Activated CD4-positive, CD25-positive, alpha-beta regulatory T cell (primary cell): ENCODE data around the gene LRPAP1.

Experiments
- DNase-seq, 4 experiments: peaks; one replicate each; lab custom pipeline; 2025; lab: John Stamatoyannopoulos, UW

The LRPAP1 gene

GRCh38 chr4:3531318-3531878 lies 824 bp downstream of the LRPAP1 start:
- DNase-seq: no peak

- DNase-seq: no peak
Measured at GRCh38 chr4:3530663-3531254, 1.5 kb downstream of the LRPAP1 start.

- no peak for DNase-seq
Measured at GRCh38 chr4:3530051-3530450, 2.2 kb downstream of the LRPAP1 start.

- no peak for DNase-seq
Measured at GRCh38 chr4:3529363-3529762, 2.9 kb downstream of the LRPAP1 start.

- no peak for DNase-seq
Measured at GRCh38 chr4:3527914-3528876, 4.0 kb downstream of the LRPAP1 start.

- DNase-seq: no peak
Measured at GRCh38 chr4:3527101-3527913, 4.9 kb downstream of the LRPAP1 start.

- DNase-seq: no peak
Measured at GRCh38 chr4:3526456-3526855, 5.8 kb downstream of the LRPAP1 start.

GRCh38 chr4:3525532-3526430 lies 6.4 kb downstream of the LRPAP1 start:
- DNase-seq: no peak

- DNase-seq: no peak
Measured at GRCh38 chr4:3524920-3525319, 7.3 kb downstream of the LRPAP1 start.

- DNase-seq: no peak
Measured at GRCh38 chr4:3524349-3524748, 7.9 kb downstream of the LRPAP1 start.

GRCh38 chr4:3523628-3524221 lies 8.5 kb downstream of the LRPAP1 start:
- no peak for DNase-seq

- DNase-seq: no peak
Measured at GRCh38 chr4:3523146-3523627, 9.0 kb downstream of the LRPAP1 start.

GRCh38 chr4:3522651-3523050 lies 9.6 kb downstream of the LRPAP1 start:
- DNase-seq: no peak

GRCh38 chr4:3522326-3522640 lies 9.9 kb downstream of the LRPAP1 start:
- DNase-seq: no peak

GRCh38 chr4:3521621-3522325 lies 10.4 kb downstream of the LRPAP1 start:
- DNase-seq: no peak

- no peak for DNase-seq
Measured at GRCh38 chr4:3520796-3521600, 11.2 kb downstream of the LRPAP1 start.

GRCh38 chr4:3520276-3520675 lies 11.9 kb downstream of the LRPAP1 start:
- no peak for DNase-seq

GRCh38 chr4:3519468-3520264 lies 12.6 kb downstream of the LRPAP1 start:
- DNase-seq: no peak
